ENCODE results near the gene FOXN3.

FOXN3 gene

DNA sequence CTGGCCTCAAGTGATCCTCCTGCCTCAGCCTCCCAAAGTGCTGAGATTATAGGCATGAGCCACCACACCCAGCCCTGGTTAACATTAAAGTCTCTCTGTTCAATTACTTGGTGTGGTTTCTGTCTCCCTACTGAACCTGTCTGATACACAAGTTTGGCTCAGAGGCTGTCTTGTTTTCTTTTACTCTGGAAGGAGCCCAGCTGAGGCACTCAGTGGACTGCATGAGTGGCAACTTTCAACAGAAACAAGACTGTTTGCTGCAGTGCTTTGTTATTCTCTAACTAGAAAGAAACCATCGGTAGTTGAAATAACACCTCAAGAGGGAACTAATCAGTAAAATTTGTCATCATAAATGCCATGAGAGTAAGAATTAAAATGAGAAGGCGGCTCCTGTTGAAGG lies 238.7 kb downstream of the FOXN3 start:
- DNase-seq (ENCODE audit: low read depth in 1 of 2, low spot score in 1 of 2), result no peak
- no peak overlapping the region for H3K4me3 ChIP-seq (replicated peaks; ENCODE audit: insufficient read depth, low read length)
- H3K27ac ChIP-seq (replicated peaks), result no peak overlapping the region
- no peaks in the 10 kb centered on the region for H3K27me3 ChIP-seq (ENCODE audit: insufficient read depth, poor library complexity, severe bottlenecking)
- no peak for TF ChIP-seq GABPA (IDR thresholded peaks at IDR 0.05; ENCODE audit: low read depth)
- TF ChIP-seq, protein P1, sequence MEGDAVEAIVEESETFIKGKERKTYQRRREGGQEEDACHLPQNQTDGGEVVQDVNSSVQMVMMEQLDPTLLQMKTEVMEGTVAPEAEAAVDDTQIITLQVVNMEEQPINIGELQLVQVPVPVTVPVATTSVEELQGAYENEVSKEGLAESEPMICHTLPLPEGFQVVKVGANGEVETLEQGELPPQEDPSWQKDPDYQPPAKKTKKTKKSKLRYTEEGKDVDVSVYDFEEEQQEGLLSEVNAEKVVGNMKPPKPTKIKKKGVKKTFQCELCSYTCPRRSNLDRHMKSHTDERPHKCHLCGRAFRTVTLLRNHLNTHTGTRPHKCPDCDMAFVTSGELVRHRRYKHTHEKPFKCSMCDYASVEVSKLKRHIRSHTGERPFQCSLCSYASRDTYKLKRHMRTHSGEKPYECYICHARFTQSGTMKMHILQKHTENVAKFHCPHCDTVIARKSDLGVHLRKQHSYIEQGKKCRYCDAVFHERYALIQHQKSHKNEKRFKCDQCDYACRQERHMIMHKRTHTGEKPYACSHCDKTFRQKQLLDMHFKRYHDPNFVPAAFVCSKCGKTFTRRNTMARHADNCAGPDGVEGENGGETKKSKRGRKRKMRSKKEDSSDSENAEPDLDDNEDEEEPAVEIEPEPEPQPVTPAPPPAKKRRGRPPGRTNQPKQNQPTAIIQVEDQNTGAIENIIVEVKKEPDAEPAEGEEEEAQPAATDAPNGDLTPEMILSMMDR (IDR thresholded peaks at IDR 0.05; ENCODE audit: insufficient read depth, low read length), result no peak
- no peak for TF ChIP-seq SPI1 (IDR thresholded peaks at IDR 0.05; ENCODE audit: borderline replicate concordance, low read depth)
- TF ChIP-seq, protein P2, sequence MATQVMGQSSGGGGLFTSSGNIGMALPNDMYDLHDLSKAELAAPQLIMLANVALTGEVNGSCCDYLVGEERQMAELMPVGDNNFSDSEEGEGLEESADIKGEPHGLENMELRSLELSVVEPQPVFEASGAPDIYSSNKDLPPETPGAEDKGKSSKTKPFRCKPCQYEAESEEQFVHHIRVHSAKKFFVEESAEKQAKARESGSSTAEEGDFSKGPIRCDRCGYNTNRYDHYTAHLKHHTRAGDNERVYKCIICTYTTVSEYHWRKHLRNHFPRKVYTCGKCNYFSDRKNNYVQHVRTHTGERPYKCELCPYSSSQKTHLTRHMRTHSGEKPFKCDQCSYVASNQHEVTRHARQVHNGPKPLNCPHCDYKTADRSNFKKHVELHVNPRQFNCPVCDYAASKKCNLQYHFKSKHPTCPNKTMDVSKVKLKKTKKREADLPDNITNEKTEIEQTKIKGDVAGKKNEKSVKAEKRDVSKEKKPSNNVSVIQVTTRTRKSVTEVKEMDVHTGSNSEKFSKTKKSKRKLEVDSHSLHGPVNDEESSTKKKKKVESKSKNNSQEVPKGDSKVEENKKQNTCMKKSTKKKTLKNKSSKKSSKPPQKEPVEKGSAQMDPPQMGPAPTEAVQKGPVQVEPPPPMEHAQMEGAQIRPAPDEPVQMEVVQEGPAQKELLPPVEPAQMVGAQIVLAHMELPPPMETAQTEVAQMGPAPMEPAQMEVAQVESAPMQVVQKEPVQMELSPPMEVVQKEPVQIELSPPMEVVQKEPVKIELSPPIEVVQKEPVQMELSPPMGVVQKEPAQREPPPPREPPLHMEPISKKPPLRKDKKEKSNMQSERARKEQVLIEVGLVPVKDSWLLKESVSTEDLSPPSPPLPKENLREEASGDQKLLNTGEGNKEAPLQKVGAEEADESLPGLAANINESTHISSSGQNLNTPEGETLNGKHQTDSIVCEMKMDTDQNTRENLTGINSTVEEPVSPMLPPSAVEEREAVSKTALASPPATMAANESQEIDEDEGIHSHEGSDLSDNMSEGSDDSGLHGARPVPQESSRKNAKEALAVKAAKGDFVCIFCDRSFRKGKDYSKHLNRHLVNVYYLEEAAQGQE (IDR thresholded peaks at IDR 0.05; ENCODE audit: insufficient replicate concordance, low read depth), result no peak
- no peak for TF ChIP-seq POLR2AphosphoS5 (IDR thresholded peaks at IDR 0.05; ENCODE audit: low read depth)

DNA sequence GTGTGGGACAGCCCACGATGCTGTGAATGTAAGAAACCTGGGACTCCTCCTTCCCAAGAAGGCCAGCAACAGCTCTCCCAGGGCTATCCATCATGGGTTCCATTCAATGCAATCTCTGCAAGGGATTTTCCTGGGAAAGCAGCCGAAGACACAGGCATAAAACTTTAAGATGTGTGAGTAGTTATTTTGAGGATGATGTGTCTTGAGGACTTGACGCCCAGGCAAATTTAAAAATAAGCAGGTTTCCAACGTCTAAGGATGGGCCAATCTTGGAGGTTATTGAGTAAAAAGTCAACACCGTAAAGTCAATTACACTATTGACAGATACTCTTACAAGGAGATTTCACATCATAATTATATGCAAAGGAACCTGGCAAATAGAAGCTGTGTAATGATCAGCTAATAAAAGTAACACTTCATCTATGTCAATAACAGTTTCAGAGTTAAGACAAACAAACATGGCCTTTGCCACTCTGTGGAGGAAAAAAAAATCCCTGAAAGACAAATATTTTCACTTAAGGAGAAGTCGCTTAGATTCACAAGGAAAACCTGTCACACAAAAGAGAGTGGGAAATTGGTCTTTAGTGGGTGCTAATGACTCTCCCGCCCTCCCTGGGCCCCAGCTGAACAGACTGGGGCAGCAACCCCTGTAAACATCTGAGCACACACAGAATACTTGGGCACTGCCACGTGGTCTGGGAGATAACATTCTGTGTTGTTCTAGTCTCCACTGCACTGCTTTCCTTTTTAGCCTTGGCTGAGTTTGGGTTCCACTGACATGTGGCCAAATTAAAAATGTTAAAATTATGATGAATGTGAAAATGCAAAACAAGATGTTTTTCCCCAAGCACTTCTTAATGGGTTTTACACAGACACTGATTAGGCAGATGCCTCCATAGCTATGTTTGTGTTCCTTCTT lies 240.9 kb downstream of the FOXN3 start:
- H3K27ac ChIP-seq (replicated peaks), result no peak overlapping the region
- DNase-seq (ENCODE audit: low read depth in 1 of 2, low spot score in 1 of 2), result no peak
- TF ChIP-seq POLR2AphosphoS5 (IDR thresholded peaks at IDR 0.05; ENCODE audit: low read depth) (no peak), GABPA (IDR thresholded peaks at IDR 0.05; ENCODE audit: low read depth) (no peak), SPI1 (IDR thresholded peaks at IDR 0.05; ENCODE audit: borderline replicate concordance, low read depth) (no peak)
- TF ChIP-seq, protein P2 (IDR thresholded peaks at IDR 0.05; ENCODE audit: insufficient replicate concordance, low read depth), result no peak
- TF ChIP-seq, protein P1 (IDR thresholded peaks at IDR 0.05; ENCODE audit: insufficient read depth, low read length), result no peak
- no peaks in the 10 kb centered on the region for H3K27me3 ChIP-seq (ENCODE audit: insufficient read depth, poor library complexity, severe bottlenecking)
- H3K4me3 ChIP-seq (replicated peaks; ENCODE audit: insufficient read depth, low read length), result no peak overlapping the region

DNA sequence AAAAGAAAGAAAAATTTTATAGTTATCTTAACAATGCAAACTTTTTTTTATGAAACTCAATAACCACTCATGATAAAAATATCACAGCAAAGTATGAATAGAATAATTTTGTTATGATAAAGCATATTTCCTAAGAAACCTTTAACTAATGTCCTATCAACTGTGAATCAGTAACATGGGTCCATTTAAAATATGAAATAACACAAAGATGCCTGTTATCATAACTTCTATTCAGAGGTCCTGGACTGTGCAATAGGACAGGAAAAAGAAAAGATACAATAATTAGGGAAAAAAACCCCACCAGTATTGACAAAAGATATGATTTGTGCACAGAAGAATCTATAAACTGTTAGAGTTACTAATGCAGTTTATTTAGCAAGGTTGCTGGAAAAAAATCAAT lies 245.4 kb downstream of the FOXN3 start:
- no peaks in the 10 kb centered on the region for H3K27me3 ChIP-seq (ENCODE audit: insufficient read depth, poor library complexity, severe bottlenecking)
- no peak overlapping the region for H3K4me3 ChIP-seq (replicated peaks; ENCODE audit: insufficient read depth, low read length)
- DNase-seq (ENCODE audit: low read depth in 1 of 2, low spot score in 1 of 2), result no peak
- TF ChIP-seq, protein P1 (IDR thresholded peaks at IDR 0.05; ENCODE audit: insufficient read depth, low read length), result no peak
- no peak for TF ChIP-seq POLR2AphosphoS5 (IDR thresholded peaks at IDR 0.05; ENCODE audit: low read depth)
- TF ChIP-seq, protein P2 (IDR thresholded peaks at IDR 0.05; ENCODE audit: insufficient replicate concordance, low read depth), result no peak
- no peak for TF ChIP-seq SPI1 (IDR thresholded peaks at IDR 0.05; ENCODE audit: borderline replicate concordance, low read depth)
- no peak for TF ChIP-seq GABPA (IDR thresholded peaks at IDR 0.05; ENCODE audit: low read depth)
- no peak overlapping the region for H3K27ac ChIP-seq (replicated peaks)

All from HL-60 (cell line).